NOMO-1 (cell line): ENCODE results near the gene CSF1.
"Not testable (repeated sequence)": the region's sequence is repeated elsewhere in the genome, so short reads cannot be mapped to it uniquely, and the experiment has no call there.

Source experiments
- DNase-seq, 2 experiments: peaks; one replicate each; lab custom pipeline; 2025; ENCODE audit not compliant: unreplicated experiment in 2 of 2; lab: John Stamatoyannopoulos, UW

Gene CSF1

GRCh38 chr1:109910123-109910962 lies at the start of gene CSF1:
CSF1 (plus strand) TSS chr1:109910849; CDS start chr1:109911024, 175 bp downstream.
- peak in 1 of 2 experiments; percentile 36 for DNase-seq

- not testable (repeated sequence) for DNase-seq
These were observed 49.0 kb upstream of the CSF1 start for GRCh38 chr1:109861616-109862015.

- DNase-seq = peak in 1 of 2 experiments; percentile 61
These were observed 47.0 kb upstream of the CSF1 start for GRCh38 chr1:109863667-109864046.

- DNase-seq = no peak
These were observed 46.4 kb upstream of the CSF1 start for GRCh38 chr1:109864047-109864822.

GRCh38 chr1:109864930-109865612 lies 45.6 kb upstream of the CSF1 start:
- no peak for DNase-seq

- no peak for DNase-seq
These were observed 44.6 kb upstream of the CSF1 start for GRCh38 chr1:109866071-109866470.

- DNase-seq = no peak
These were observed 37.1 kb upstream of the CSF1 start for GRCh38 chr1:109873278-109874175.

- DNase-seq = no peak
These were observed 36.2 kb upstream of the CSF1 start for GRCh38 chr1:109874445-109874844.

- no peak for DNase-seq
These were observed 34.8 kb upstream of the CSF1 start for GRCh38 chr1:109875874-109876273.

- no peak for DNase-seq
These were observed 33.9 kb upstream of the CSF1 start for GRCh38 chr1:109876617-109877316.

- no peak for DNase-seq
These were observed 33.3 kb upstream of the CSF1 start for GRCh38 chr1:109877317-109877771.

- DNase-seq = no peak
These were observed 32.9 kb upstream of the CSF1 start for GRCh38 chr1:109877776-109878175.

- no peak for DNase-seq
These were observed 32.0 kb upstream of the CSF1 start for GRCh38 chr1:109878531-109879104.

GRCh38 chr1:109879371-109879770 lies 31.3 kb upstream of the CSF1 start:
- DNase-seq = not testable (repeated sequence)

- DNase-seq = no peak
These were observed 30.6 kb upstream of the CSF1 start for GRCh38 chr1:109879881-109880525.

- no peak for DNase-seq
These were observed 29.4 kb upstream of the CSF1 start for GRCh38 chr1:109880971-109881894.

- DNase-seq = no peak
These were observed 28.8 kb upstream of the CSF1 start for GRCh38 chr1:109881906-109882287.
